Measurements from ENCODE around the gene SLC4A1AP. TPM values are rescaled to one million over a fixed set of nuclear protein-coding genes. Genes with fewer than 3 reads are reported as not detected.

SLC4A1AP gene
- total RNA-seq, 1 donor from 2014 or later: 18.7 TPM

DNA sequence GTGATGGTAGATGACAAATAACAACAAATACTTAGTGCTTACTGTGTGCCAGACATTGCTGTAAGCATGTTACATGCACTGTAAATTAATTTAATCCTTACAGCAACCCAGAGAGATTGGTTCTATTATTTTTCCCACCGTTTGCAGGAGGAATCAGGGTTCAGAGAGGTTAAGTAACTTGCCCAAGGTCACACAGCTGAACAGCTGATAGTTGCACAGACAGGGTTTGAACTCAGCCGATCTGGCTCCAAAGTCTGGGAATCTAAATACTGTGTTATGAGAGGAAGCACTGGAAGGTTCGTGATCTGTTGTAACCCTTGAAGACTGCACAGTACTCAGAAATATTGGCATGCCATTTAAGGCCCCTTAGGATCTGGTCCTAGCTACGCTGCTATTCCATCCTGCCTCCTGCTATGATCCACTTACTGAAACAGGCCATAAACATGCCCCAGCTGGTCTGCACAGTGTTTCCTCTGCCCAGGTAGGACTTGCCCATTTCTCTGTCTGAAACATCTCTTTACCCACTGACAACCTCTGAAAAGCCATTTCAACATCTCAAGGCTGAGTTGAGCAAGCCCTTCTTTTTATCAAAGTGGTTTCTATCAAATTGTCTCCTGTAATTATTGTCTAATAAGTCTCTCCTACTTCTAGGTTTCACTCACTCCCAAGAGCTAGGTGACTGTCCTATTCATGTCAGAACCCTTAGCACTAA is 67.4 kb downstream of the SLC4A1AP start:
- Histone ChIP-seq H3K4me3 (no peak overlapping the region), H3K9me3 (no peaks in the 10 kb centered on the region), H3K36me3 (no peaks in the 10 kb centered on the region), H3K27ac (no peak overlapping the region), H3K4me1 (peaks cover 28% of the 10 kb centered on the region), H3K27me3 (no peaks in the 10 kb centered on the region)
- no peak for ATAC-seq
- no peak for TF ChIP-seq CTCF (IDR thresholded peaks at IDR 0.05)
- intact Hi-C loops (cut with DNase I): no loop called here
- no peak for DNase-seq

- no peak for TF ChIP-seq CTCF (IDR thresholded peaks at IDR 0.05)
Measured at GRCh38 chr2:27734305-27734704, 70.6 kb downstream of the SLC4A1AP start.

DNA sequence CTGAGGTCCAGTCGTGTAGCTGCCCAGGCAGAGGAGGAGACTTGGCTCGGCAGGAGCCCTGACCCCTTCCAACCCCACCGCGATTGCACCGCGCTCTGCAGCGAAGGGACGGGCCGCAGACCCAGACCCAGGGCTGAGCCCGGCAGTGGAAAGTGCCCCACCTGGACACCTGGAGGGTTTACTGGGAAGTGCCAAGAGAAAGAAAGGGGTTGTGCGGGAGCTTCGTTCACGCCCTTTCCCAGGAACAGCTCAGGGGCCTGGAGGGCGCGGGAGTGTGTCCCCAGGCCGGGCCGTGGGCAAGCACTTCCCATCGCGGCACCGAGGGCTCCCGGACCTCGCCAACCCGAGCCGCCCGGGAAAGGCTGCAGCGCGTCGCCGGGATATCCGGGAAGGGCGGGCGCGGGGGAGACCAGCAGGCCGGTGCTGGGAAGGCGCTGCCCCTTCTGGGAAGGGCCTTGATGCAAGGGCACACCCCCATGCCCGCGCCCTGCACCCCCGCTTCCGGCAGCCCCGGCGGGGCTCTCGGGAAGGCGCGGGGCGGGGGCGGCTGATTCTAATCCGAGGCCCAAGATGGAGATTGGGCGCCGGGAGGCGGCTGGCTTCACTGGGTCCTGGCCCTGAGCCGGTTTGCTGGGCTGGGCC is 71.7 kb downstream of the SLC4A1AP start:
- DNase-seq (peak; percentile 94), ATAC-seq (peak; percentile 97)
- no peaks in the 10 kb centered on the region for H3K36me3 ChIP-seq
- no peaks in the 10 kb centered on the region for H3K27me3 ChIP-seq
- H3K4me1 ChIP-seq: peaks cover 39% of the 10 kb centered on the region
- intact Hi-C loops (cut with DNase I): no loop called here
- no peak for TF ChIP-seq CTCF (IDR thresholded peaks at IDR 0.05)
- H3K9me3 ChIP-seq: no peaks in the 10 kb centered on the region
- H3K27ac ChIP-seq: peak overlapping the region; percentile 82
- peak overlapping the region; percentile 51 for H3K4me3 ChIP-seq

More at GRCh38 chr2:27734305-27734704, 70.6 kb downstream of the SLC4A1AP start:
- no peaks in the 10 kb centered on the region for H3K27me3 ChIP-seq
- intact Hi-C loops (cut with DNase I): no loop called here
- no peaks in the 10 kb centered on the region for H3K9me3 ChIP-seq
- H3K27ac ChIP-seq: no peak overlapping the region
- no peak overlapping the region for H3K4me3 ChIP-seq
- no peak for ATAC-seq
- no peaks in the 10 kb centered on the region for H3K36me3 ChIP-seq
- no peak for DNase-seq
- H3K4me1 ChIP-seq: peaks cover 48% of the 10 kb centered on the region

DNA sequence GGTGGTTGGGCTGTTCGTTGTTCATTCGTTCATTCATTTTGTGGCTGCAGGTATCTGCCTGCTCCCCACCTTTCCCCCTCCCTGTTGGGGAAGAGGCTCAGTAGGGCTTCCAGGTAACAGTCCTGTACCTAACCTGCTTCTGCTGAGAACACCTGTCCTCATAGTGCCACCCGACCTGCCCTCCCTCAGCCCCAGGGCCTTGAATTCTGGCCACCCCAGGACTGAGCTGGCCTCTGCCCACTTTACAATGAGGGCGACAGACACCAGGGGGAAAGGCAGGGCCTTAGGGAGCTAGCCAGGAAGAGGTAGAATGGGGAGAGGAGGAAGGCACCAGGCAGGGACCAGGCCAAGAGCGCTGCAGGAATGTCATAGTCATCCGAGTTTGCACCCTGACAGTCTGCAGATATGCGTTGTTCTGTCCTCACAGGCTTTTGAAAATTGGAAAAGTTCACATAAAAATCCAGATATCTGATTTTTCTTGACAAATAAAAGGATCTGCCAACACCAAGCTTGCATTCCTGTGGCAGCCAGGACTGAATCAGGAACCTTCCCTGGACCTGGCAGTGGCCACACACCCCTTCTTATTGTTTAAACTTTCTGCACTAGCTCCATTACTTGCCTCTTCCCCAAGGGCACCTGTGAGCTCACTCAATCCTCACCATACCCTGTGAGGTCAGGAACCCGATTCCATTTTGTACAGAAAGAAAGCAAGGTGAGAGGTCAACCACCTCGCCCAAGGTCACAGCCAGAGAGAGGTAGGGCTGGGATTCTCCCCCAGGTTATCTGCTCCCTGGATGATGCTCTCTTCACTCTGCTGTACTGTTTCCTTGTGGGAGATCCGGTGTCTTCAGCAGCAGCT is 72.6 kb downstream of the SLC4A1AP start:
- DNase-seq (no peak), ATAC-seq (no peak)
- Histone ChIP-seq H3K27me3 (no peaks in the 10 kb centered on the region), H3K4me3 (peak overlapping the region; percentile 51), H3K9me3 (no peaks in the 10 kb centered on the region), H3K4me1 (peaks cover 36% of the 10 kb centered on the region), H3K27ac (peak overlapping the region; percentile 82), H3K36me3 (no peaks in the 10 kb centered on the region)
- intact Hi-C loops (cut with DNase I): no loop called here
- TF ChIP-seq CTCF (IDR thresholded peaks at IDR 0.05): no peak

DNA sequence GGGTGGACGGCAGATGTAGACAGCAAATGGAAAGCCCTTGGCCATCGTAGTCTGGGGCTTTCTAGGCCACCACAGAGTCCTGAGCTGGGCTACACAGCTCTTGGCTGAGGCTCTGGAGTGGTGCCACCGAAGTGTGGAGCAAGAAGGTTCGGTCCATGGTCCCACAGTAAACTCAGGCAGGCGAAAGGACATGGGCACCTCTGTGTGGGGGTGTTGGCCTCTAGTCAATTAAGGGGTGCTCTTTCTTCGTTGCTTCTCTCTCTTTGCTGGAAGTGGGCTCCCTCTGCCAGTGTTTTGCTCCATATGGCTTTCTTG is 73.2 kb downstream of the SLC4A1AP start:
- Histone ChIP-seq H3K9me3 (no peaks in the 10 kb centered on the region), H3K4me1 (peaks cover 36% of the 10 kb centered on the region), H3K27me3 (no peaks in the 10 kb centered on the region), H3K36me3 (no peaks in the 10 kb centered on the region), H3K27ac (peak overlapping the region; percentile 82), H3K4me3 (no peak overlapping the region)
- DNase-seq (no peak), ATAC-seq (no peak)
- no peak for TF ChIP-seq CTCF (IDR thresholded peaks at IDR 0.05)
- intact Hi-C loops (cut with DNase I): no loop called here

Measured in upper lobe of right lung (tissue), 1 donor.